DOHH2 (cell line): ENCODE results near the gene PCSK7.

Experiments used
- EZH2phosphoT487 ChIP-seq: fragments of 200-600 bp; sonication (generic); IDR thresholded peaks from 2 replicates; pipeline ENCODE4 v1.6.1; 2017; ENCODE audit warnings: borderline replicate concordance, mild to moderate bottlenecking, antibody characterized with exemption, low read length, moderate library complexity, mixed read lengths
- TF ChIP-seq, protein P1 (sequence below): fragments of 200-600 bp; sonication (generic); IDR thresholded peaks from one replicate; pipeline ENCODE4 v1.5.1; 2014; ENCODE audit warnings: antibody characterized with exemption, mild to moderate bottlenecking, low read depth, low read length; ENCODE audit not compliant: poor library complexity, severe bottlenecking

- TF ChIP-seq, protein P1, sequence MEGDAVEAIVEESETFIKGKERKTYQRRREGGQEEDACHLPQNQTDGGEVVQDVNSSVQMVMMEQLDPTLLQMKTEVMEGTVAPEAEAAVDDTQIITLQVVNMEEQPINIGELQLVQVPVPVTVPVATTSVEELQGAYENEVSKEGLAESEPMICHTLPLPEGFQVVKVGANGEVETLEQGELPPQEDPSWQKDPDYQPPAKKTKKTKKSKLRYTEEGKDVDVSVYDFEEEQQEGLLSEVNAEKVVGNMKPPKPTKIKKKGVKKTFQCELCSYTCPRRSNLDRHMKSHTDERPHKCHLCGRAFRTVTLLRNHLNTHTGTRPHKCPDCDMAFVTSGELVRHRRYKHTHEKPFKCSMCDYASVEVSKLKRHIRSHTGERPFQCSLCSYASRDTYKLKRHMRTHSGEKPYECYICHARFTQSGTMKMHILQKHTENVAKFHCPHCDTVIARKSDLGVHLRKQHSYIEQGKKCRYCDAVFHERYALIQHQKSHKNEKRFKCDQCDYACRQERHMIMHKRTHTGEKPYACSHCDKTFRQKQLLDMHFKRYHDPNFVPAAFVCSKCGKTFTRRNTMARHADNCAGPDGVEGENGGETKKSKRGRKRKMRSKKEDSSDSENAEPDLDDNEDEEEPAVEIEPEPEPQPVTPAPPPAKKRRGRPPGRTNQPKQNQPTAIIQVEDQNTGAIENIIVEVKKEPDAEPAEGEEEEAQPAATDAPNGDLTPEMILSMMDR, result peak; percentile 71
- no peak for TF ChIP-seq EZH2phosphoT487
Observed at GRCh38 chr11:117226388-117227385, 5.2 kb downstream of the PCSK7 start.
